Measurements from ENCODE around the gene CPNE8. TPM values are rescaled to one million over a fixed set of nuclear protein-coding genes. Genes with fewer than 3 reads are reported as not detected.

Gene CPNE8
- total and polyA plus RNA-seq, 10 of the 15 experiments (the other 5 are each of a cell fraction or from before 2014, with no cell fraction given): 11.3 to 38.4 (median 18.9) TPM

DNA sequence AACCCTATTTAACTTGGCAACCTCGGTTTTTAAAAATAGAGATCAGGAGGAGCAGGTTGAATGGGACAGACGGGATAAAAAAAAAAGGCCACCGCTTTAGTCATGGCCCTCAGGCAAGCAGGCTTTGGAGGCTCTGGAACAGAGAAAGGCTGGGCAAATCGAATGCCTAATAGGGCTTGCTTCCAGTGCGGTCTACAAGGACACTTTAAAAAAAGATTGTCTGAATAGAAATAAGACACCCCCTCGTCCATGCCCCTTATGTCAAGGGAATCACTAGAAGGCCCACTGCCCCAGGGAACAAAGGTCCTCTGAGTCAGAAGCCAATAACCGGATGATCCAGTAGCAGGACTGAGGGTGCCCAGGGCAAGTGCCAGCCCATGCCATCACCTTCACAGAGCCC is 265.8 kb downstream of the CPNE8 start:
- in situ Hi-C loops (cut with MboI) (loop anchor here (25.0 kb wide), 1 partner anchor 502 kb away; no protein-coding TSS in a partner anchor), intact Hi-C loops (cut with micrococcal nuclease; ENCODE audit: unreplicated experiment) (no loop called here)
- WGBS (ENCODE audit: insufficient coverage, insufficient replicate concordance, low lambda C conversion rate, missing lambda C conversion rate): 14% methylated on average over 7 of the region's 7 CpGs
- Histone ChIP-seq H3K79me2 (ENCODE audit: control insufficient read depth, insufficient read depth, low read length) (no peaks in the 10 kb centered on the region), H3K27ac (ENCODE audit: control insufficient read depth, insufficient read depth) (no peak overlapping the region), H3K4me2 (ENCODE audit: control insufficient read depth, insufficient read depth) (no peak overlapping the region), H3K9ac (ENCODE audit: control insufficient read depth, insufficient read depth, low read length) (no peak overlapping the region), H3K4me3 (no peak overlapping the region), H2AFZ (ENCODE audit: control insufficient read depth, low read depth, low read length) (no peak overlapping the region), H3K4me1 (ENCODE audit: control insufficient read depth, insufficient read depth, low read length) (no peaks in the 10 kb centered on the region), H3K36me3 (ENCODE audit: control insufficient read depth in 2 of 2, insufficient read depth in 2 of 2, low read length in 1 of 2) (no peaks in the 10 kb centered on the region), H4K20me1 (ENCODE audit: control insufficient read depth, insufficient read depth) (no peaks in the 10 kb centered on the region), H3K9me3 (replicated peaks; ENCODE audit: control insufficient read depth, insufficient read depth, low read length) (no peaks in the 10 kb centered on the region), H3K27me3 (replicated peaks in 1 of 2; ENCODE audit: control insufficient read depth in 2 of 2, insufficient read depth in 2 of 2, low read length in 1 of 2) (no peaks in the 10 kb centered on the region)
- ChIA-PET POLR2A (no interaction called here), SMC1A (ENCODE audit: uncharacterized antibody, unreplicated experiment) (no interaction called here), CTCF (no interaction called here), RAD21 (ENCODE audit: unreplicated experiment) (no interaction called here)
- BruUV-seq (replicated peaks): no TSS peak
- no peak for FAIRE-seq
- no peak for DNase-seq (ENCODE audit: low read depth, low spot score)
- no peak for TF ChIP-seq FOXK2 (IDR thresholded peaks at IDR 0.05)
- no peak for TF ChIP-seq NFIC (IDR thresholded peaks at IDR 0.05; ENCODE audit: low read depth, low read length)
- TF ChIP-seq, protein P1, sequence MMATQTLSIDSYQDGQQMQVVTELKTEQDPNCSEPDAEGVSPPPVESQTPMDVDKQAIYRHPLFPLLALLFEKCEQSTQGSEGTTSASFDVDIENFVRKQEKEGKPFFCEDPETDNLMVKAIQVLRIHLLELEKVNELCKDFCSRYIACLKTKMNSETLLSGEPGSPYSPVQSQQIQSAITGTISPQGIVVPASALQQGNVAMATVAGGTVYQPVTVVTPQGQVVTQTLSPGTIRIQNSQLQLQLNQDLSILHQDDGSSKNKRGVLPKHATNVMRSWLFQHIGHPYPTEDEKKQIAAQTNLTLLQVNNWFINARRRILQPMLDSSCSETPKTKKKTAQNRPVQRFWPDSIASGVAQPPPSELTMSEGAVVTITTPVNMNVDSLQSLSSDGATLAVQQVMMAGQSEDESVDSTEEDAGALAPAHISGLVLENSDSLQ (IDR thresholded peaks at IDR 0.05): no peak
- TF ChIP-seq HDAC6 (IDR thresholded peaks at IDR 0.05; ENCODE audit: unreplicated experiment): no peak
- TF ChIP-seq IKZF2 (IDR thresholded peaks at IDR 0.05): no peak
- ATAC-seq: no peak

DNA sequence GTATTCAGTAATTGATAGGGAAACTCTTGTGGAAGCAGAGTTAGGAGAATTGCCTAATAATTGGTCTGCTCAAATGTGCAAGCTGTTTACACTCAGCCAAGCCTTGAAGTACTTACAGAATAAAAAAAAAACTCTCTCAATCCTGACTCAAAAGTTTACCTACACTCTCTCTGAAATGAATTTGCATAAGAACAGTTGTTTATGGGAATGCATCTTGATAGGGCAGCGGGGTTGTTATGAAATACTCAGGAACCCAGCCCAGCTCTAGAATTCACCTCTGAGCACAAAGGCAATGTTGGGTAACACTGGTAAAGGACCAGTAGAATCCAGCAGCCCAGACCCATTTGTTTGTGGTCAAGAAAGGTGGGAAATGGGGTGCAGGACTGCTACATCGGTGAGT is 267.0 kb downstream of the CPNE8 start:
- no peaks in the 10 kb centered on the region for H4K20me1 ChIP-seq (ENCODE audit: control insufficient read depth, insufficient read depth)
- H3K27ac ChIP-seq (ENCODE audit: control insufficient read depth, insufficient read depth): no peak overlapping the region
- H3K9me3 ChIP-seq (replicated peaks; ENCODE audit: control insufficient read depth, insufficient read depth, low read length): no peaks in the 10 kb centered on the region
- WGBS (ENCODE audit: insufficient coverage, insufficient replicate concordance, low lambda C conversion rate, missing lambda C conversion rate): 12% methylated on average over 2 of the region's 2 CpGs
- in situ Hi-C loops (cut with MboI) (loop anchor here (25.0 kb wide), 1 partner anchor 501 kb away; no protein-coding TSS in a partner anchor), intact Hi-C loops (cut with micrococcal nuclease; ENCODE audit: unreplicated experiment) (no loop called here)
- ATAC-seq (no peak), FAIRE-seq (no peak), DNase-seq (ENCODE audit: low read depth, low spot score) (no peak)
- ChIA-PET CTCF (no interaction called here), SMC1A (ENCODE audit: uncharacterized antibody, unreplicated experiment) (no interaction called here), RAD21 (ENCODE audit: unreplicated experiment) (no interaction called here), POLR2A (no interaction called here)
- no peaks in the 10 kb centered on the region for H3K27me3 ChIP-seq (replicated peaks in 1 of 2; ENCODE audit: control insufficient read depth in 2 of 2, insufficient read depth in 2 of 2, low read length in 1 of 2)
- no peaks in the 10 kb centered on the region for H3K4me1 ChIP-seq (ENCODE audit: control insufficient read depth, insufficient read depth, low read length)
- H3K9ac ChIP-seq (ENCODE audit: control insufficient read depth, insufficient read depth, low read length): no peak overlapping the region
- H3K79me2 ChIP-seq (ENCODE audit: control insufficient read depth, insufficient read depth, low read length): no peaks in the 10 kb centered on the region
- H2AFZ ChIP-seq (ENCODE audit: control insufficient read depth, low read depth, low read length): no peak overlapping the region
- H3K36me3 ChIP-seq (ENCODE audit: control insufficient read depth in 2 of 2, insufficient read depth in 2 of 2, low read length in 1 of 2): no peaks in the 10 kb centered on the region
- H3K4me2 ChIP-seq (ENCODE audit: control insufficient read depth, insufficient read depth): no peak overlapping the region
- H3K4me3 ChIP-seq: no peak overlapping the region
- no peak for TF ChIP-seq SMAD1 (IDR thresholded peaks at IDR 0.05; ENCODE audit: low read depth, partially characterized antibody)
- TF ChIP-seq GABPA (IDR thresholded peaks at IDR 0.05; ENCODE audit: low read depth): no peak
- no peak for TF ChIP-seq PAX5 (IDR thresholded peaks at IDR 0.05; ENCODE audit: borderline replicate concordance, low read depth, low read length)
- TF ChIP-seq, protein P2, sequence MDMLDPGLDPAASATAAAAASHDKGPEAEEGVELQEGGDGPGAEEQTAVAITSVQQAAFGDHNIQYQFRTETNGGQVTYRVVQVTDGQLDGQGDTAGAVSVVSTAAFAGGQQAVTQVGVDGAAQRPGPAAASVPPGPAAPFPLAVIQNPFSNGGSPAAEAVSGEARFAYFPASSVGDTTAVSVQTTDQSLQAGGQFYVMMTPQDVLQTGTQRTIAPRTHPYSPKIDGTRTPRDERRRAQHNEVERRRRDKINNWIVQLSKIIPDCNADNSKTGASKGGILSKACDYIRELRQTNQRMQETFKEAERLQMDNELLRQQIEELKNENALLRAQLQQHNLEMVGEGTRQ (IDR thresholded peaks at IDR 0.05; ENCODE audit: borderline replicate concordance, low read depth, low read length): no peak
- no peak for TF ChIP-seq TAF1 (IDR thresholded peaks at IDR 0.05; ENCODE audit: borderline replicate concordance, low read depth, low read length)
- TF ChIP-seq NRF1 (conservative IDR thresholded peaks at IDR 0.05; ENCODE audit: low read depth, low read length): no peak
- BruUV-seq (replicated peaks): no TSS peak
